Subcutaneous adipose tissue (tissue), 4 donors: ENCODE data around the gene TBC1D10A. TPM values are rescaled to one million over a fixed set of nuclear protein-coding genes. Genes with fewer than 3 reads are reported as not detected.

Experiments
- CTCF ChIP-seq: fragments of 450-650 bp; IDR thresholded peaks from one replicate; pipeline ENCODE4 v1.5.1; 2016; ENCODE audit warnings: low read depth, mild to moderate bottlenecking, control low read depth, antibody characterized with exemption, moderate library complexity
- total RNA-seq, 4 donors: library from RNA; depleted of rRNA; stranded (reverse); fragments of >200 nt; gene quantifications; one replicate each; pipeline ENCODE4 v1.1.0, GENCODE V29; 2016

TBC1D10A gene
- total RNA-seq, 4 donors from 2014 or later = 13.9 to 43.1 (median 22.9) TPM

GRCh38 chr22:30370641-30371230 is 44.0 kb upstream of the TBC1D10A start:
- TF ChIP-seq CTCF = no peak

DNA sequence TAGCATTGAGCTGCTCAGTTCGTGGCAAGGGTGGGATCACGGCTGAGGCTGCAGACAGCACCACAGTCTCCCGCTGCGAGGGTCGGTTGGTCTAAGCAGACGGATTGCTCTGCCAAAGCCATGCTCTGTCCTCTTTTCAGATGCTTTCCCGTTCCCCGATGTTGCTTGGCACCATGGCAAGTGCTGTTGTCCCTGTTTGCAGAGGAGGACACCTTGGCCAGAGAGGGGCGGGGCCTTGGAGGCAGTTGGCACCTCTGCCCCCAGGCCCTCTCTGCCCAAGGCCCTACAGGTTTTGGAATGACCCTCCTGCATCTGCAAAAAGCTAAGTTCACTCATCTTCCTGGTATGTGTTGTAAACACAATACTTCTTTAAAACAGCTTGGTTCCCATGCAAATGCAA is 41.7 kb upstream of the TBC1D10A start:
- TF ChIP-seq CTCF = no peak

DNA sequence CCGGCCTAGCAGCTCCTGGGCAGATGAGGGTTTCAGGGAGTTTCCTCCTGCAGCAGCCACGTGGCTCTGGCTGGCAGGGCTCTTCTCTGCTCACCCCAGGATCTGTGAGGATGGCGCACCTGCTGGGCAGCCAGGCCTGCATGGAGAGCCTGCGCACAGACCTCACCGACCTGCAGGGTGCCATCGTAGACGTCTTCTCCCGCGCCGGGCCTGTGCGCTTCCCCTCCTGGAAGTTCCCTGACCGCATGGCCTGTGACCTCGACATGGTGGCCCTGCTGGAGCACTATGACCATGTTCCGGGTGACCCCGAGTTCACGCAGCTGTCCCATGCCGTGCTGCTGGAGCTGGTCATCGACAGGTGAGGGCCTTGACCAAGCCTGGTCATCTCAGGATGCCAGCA is 39.1 kb upstream of the TBC1D10A start:
- no peak for TF ChIP-seq CTCF

DNA sequence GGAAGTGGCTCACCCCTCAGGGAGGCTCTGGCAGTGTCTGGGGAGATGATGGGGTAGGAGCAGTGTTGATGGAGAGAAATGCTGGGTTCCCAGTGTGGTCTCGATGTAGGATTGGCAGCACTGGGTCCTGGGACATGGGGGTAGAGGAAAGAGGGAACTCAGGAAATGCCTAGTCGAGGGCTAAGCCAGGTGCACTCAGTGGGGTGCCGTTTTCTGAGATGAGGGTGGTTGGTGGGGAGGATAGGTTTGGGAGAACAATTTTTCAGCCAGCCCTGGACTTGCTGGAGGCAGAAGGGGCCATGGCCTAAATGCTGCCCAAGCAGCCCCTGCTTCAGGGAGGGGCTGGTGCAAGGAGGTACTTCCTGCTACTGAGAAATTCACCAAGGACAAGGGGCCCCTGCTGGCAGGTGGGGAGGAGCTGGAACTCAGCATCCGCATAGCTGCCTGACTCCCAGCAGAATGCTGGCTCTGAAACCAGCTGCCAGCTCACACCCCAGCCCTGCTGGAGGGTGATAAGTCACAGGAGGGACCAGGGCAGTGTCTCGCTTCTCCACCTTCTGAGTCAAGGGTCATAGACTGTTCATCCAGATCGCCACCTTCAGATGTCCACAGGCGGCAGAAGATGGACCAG is 36.0 kb upstream of the TBC1D10A start:
- TF ChIP-seq CTCF = no peak

DNA sequence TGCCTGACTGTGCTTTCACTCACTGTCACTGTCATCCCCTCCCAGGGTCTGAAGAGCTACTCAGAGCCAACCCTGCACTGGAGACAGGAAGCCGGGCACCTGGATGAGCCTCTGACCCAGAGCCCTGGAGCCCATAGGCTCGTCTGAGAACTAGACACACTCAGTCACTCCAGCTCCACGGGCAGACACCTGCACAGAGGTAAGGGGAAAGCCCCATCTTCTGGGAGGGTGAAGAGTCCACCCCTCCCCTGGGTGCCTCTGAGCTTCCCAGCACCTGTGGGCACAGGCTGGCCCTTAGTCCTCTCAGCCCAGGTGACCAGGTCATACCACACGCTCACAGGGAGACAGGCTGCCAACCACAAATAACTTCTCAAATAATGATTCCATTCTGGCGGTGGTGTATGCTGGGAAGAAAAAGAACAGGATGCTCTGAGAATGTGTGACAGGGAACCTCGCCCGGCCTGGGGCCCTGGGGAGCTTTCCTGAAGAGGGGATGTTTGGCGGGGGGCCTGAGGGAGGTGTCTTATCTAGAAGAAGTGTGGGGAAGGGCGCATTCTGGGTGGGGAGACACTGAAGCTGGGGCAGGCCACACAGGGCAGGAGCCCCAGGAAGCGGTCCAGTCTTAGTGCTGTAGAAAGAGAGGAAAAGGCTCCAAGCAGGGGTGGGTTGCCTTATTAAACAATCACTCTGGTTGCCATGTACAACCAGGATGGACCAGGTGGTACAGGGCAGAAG is 35.3 kb upstream of the TBC1D10A start:
- no peak for TF ChIP-seq CTCF

DNA sequence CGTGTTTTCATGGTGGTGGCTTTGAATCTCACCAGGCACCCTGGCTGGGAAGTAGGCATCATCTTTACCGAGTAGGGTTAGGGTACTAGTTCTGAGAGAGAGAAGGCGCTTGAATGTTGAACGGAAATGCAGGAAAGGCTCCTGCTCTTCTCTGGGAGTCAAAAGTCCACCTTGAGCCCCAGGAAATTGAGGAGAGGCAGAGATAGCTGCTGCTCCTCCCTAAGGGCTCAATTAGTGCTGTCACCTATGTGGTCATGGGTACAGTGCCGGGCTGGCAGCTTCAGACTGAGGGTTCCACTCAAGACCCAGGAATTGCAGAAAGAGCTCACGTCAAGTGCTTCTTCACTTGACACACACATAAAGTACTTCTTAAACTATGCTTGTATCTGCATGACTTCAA is 31.8 kb upstream of the TBC1D10A start:
- TF ChIP-seq CTCF = no peak

- TF ChIP-seq CTCF = no peak
Observed at GRCh38 chr22:30357650-30358215, 31.0 kb upstream of the TBC1D10A start.
